NCI-H2081 (cell line): Measurements from ENCODE around the gene BNC2.

Experiments used
- DNase-seq, 2 experiments: peaks; one replicate each; lab custom pipeline; 2025; lab: John Stamatoyannopoulos, UW

The BNC2 gene

DNA sequence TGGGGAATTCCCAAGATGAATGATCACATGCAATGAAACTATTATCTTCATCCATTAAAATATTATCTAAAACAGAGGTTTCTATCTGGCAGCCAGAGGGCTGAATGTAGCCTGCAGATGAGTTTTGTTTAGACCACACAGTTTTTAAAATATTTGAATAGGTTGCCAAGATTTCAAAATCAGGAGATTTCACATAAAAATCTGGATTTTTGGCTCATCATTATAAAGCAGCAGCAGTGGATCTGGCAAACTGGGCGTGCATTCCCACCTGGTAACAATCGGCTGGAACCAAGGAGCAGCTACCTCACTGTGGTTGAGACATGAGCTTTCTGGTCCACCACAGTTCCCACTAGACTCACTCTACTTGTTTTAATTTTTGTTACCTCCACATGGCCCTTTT lies 155.1 kb downstream of the BNC2 start:
- no peak for DNase-seq

DNA sequence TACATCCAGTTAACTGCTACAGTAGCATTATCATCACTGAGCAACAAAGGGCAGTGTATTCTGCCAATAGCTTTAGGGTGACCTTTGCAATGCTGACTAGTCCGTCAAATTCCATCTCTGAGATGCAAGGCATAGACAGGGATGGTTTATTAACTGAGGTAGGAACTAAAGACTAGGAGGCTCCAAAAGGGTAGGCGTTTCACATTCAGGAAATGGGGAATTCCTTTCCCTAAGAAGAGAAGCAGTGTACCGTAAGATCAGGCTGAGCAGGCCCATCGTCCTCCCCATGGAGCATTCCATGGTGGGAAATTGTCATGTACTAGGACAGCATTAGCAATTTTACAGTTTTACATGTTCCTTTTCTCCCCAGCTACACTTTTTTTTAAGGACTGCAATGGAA lies 157.7 kb downstream of the BNC2 start:
- no peak for DNase-seq

DNA sequence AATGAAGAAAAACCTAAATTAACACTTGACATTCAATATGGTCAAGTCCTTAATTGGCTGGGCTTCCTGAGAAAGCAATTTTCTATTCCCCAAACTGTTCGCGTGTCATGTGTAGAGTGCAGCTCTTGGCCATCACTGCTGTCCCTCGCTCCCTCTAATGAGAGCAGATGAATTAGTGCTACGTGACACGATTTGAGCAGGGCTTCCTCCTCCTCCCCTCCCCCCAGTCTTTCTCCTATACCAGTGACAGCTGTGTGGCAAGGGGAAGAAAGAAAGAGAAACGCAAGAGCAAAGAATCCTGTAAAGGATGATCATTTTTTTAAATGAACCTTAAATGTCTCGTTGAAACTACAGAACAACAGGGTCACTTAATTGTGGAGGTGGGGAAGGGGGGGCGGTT lies 159.6 kb downstream of the BNC2 start:
- DNase-seq = no peak

DNA sequence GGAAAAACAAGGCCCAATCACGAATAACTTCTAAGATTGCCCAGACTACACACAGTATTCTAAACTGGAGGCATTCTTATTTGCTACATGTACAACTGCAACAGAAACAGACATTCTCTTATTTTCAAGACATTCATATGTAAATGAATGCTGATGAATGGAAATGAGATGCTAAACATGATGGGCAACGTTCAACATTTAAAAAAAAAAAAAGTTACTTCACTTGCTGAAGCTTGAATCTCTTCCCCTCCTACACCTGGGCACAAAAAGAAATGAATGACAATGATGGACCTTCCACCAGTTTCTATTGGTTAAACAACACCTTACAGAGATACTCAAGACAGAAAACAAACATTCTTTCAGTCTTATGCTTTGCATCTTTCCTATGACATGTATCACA lies 160.5 kb downstream of the BNC2 start:
- no peak for DNase-seq

DNA sequence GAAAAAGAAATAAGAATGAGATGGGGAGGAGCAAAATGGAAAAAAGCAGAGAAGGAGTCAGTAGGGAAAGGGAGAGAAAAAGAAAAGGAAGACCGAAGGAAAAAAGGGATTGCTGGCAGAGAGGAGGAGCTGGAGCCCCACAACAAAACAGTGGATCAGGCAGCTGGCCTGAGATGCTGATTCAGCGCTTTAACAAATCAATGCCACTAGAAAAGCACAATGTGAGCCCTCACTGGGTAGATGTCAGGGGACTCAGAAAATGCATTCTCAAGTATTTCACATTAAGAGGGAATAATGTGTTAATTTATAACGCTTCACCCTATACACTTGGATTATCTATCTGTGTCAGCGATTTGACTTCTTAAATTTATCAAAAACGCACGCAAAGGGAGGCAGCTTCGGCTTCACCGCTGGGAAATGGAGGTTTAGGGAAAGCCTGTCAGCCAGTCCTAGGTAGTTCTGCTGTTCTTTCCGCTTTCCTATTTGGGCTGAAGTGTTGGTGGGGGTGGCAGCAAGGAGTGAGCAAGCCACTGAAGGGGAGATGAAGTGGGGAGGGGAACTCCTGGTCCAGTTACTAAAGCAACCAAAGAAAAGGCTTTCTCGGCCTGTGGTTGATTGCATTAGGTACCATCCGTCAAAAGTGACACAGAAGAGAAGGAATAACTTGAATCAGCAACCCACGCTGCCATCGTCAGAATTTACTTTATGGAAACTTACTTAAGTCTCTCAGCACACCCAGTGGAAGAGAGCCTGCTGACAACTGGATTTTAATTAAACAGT lies 161.6 kb downstream of the BNC2 start:
- DNase-seq = no peak

DNA sequence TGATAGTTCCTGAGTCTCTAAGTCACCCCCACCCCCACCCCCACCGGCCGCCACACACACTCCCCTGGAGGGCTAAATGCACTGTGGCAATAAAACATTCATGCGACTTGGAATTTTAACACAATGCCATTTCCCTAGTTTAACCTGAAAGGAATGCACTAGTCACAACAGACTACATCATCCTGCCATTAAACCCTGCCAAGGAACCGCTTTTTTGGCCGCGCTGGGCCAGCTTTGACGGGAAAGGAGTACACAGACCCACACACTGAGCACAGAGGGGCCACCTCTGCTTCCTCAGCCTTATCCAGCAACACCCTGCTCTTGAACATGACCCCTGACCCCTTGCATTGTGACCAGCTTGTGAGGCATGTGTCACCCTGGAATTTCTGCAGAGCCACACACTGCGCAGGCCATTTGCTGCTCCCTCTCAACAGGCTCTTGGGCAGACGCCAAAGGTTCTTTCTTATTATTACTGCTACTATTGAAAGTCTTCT lies 165.3 kb downstream of the BNC2 start:
- no peak for DNase-seq

DNA sequence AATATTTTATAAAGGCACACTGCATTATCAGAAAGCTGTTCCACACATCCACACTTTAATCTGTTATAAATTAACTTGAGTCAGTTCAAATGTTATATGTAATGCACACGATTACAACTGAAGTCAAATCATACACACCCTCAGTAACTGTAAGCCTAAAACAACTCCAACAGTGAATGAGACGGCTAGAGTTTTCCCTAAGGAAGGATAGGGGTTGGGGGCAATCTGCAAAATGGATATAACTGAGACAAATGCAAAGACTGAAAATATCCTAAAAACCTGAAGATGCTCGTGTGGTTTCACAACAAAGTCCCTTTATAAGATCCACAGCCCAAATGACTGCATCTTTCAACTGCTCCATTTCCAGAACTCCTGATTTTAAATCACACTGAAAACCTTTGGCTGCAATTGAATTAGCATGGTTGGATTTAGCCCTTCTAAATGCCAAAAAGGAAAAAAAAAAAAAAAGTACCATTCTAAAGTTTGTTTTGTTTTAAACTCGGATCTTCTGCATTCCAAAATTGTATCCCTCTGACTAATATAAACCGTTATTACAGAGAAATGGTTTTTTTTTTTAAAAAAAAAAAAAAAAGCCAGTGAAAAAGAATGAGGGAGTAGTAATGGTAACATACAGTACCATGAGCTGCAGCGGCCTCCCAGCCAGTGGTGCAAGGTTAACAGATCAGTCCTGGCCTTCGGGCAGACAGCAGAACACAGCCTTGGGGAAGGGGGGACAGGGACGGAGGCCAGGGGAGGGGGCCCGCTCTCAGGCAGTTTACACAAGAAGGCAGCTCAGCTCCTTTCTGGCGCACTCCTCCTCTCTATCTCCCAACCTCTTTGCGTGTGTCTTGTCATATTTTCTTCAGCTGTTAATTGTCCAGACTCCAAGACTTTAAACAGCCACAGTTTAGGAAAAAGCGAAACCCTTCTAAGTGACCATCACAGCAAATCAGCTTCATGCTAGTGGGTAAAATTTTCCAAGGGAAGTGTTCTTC lies 166.1 kb downstream of the BNC2 start:
- DNase-seq = no peak

DNA sequence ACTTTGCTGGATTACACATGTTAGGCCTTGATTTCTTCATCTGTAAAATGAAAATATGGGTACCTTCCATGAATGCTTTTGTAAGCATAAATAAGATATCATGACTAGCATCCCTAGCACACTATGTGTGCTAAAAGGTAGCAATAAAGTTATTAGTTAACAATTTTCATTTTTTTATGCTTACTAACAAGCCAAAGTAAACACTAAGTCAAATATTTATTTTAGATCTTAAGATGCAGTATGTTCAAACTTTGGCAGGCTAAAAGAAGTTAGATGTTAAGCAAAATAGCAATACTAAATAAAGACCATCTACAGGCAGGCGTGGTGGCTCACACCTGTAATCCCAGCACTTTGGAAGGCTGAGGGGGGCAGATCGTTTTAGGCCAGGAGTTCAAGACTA lies 169.1 kb downstream of the BNC2 start:
- DNase-seq = no peak

DNA sequence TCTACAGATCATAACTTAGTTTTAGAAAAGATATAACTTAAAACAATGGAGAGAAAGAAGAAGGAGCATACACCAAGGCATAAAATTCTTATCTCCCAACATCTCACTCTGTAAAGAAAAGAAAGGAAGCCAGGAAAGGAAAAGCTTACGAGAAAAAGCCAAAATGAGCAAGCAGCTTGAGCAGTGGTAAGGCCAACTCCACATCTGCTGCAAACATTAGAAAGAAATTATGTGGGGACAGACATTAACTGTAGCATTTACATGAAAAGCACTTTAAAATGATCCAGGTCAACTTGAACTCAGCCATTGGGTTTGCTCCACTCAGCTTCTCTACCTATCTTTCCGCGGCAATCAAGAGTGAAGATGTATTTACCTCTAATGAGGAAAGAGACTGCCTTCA lies 176.9 kb downstream of the BNC2 start:
- no peak for DNase-seq

DNA sequence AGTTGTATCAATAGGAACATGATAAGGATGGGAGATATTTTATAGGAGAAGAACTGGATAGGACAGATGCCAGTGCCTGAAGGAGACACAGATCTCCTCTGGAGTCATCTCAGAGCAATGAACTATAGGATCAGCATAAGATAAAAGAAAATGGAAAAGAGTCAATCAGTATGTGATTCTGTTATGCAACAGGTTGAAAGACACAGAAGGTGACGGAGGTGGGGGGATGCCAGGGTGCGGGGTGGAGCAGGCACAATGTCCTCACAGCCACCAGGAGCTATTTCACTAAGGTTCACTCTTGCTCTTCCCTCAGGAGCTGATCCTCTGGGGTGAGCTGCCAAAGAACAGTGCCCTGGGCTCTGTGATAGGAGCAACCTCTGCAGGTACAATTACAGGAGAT lies 179.8 kb downstream of the BNC2 start:
- DNase-seq = no peak

DNA sequence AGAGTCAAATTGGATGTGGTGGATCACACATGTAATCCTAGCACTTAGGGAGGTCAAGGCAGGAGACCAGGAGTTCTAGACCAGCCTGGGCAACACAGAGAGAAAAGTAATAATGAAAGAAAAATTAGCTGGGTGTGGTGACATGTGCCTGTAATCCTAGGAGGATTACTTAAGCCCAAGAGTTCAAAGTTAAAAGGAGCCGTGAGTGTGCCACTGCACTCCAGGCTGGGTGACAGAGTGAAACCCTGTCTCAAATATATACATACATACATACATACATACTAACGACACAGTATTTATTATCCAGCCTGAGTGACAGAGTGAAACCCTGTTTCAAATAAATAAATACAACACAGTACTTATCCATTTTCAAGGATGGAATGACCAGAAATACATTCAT lies 180.3 kb downstream of the BNC2 start:
- no peak for DNase-seq

DNA sequence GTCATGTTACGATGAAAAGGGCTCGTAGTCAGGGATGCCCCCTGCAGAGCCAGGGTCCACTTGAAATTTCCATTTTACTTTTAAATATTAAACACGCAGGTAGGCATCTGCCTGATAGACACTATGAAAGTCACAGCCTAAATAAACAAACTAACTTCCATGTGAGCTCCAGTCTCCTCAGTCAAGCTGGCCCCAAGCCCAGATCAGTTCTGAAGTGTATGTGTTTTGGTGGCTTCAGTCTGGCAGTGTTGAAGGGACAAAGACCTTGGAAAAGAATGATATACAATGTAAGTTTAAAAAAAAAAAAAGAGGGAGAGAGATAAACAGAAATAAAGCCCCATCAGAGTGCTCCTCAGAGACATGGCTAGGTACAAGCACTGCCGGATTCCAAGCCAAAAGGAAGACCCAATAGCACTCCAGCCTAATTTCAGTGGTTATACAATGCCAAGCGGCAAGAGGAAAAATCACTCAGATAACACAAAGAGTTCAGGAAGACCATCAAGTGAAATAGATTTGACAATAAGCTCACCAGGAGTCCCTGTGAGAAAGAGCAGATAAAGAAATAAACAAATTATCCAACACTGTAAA lies 181.0 kb downstream of the BNC2 start:
- peak in 1 of 2 experiments; percentile 59 for DNase-seq

DNA sequence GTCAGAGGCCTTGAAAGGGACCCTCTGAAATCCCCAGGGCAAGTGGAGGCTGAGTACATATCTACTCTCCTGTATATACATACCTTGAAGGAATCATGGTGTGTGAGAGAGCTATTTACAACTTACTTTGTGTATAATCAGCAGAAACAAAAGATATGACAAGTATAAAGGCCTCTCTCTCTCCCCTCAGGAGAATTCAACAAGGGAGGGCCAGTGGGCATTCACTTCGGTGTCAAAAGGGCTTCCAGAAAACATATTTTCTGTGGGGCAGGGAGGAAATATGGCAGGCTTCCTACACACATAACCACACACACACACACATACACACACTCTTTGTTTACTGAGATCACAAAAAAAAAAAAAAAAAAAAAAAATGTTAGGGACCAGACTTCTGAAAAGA lies 181.7 kb downstream of the BNC2 start:
- no peak for DNase-seq

DNA sequence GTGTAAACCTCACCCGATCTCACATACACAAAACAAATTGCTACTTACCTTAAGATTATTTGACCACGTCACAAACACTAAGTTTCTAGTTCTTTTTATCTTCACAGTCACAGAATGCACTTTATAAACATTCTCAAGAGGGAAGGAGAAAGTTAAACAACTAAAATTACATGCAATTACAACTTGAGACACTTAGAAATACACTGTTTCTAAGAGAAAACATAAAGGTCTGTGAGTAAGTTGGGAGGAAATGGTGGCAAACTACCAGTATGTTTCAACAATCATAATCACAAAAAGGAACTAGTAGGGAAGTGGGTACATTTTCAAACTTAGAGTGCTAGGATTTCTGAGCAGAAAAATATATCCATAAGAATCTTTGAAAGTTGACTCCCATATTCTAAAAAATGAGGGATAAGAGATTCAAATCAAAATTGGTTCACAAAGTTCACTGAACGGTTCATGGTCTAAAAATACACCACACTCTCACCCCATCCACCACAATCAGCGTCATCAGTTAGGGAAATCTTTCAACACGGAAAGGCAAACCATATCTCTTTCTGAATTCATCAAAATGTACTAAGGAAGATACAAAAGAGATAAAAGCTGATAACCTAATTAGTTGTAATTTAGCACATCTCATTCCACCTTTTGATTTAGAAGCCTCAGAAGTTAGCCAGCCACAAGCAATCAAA lies 182.6 kb downstream of the BNC2 start:
- no peak for DNase-seq

DNA sequence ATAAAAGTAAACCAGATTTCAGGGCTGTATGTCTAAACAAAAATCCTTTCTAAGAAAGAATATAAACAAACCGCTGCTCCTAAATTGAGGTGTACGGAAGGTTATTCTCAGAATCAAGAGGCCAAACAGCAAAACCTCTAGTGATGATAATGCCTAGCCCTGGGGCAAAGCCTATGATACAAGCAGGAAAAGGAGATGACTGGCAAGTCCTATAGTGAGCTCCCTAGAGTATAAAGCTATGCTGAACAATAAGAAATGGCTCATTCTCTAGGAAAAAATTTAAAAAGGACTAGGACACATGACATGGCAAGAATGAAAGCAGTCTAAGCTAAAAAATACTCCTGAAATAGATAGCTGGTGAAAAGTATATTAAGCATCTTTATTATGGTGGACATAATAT lies 187.1 kb downstream of the BNC2 start:
- DNase-seq = no peak

DNA sequence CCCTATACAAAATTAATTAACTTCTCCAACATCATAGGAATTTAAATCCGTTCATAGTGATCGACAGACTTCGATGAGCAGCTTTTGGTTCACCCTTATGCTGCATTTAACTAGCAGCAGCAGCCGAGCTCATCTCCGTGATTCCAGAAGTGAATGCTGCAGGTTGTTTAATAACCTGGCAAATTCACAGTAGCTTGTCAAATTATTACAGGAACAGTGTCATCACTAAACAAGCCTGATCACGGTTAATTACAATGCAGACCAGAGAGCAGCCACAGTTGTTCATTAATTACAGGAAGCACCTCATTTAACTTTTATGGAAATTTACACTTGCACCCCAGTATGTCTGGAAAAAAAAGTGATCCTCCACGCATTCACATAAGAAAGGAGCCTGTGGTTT lies 188.2 kb downstream of the BNC2 start:
- no peak for DNase-seq

DNA sequence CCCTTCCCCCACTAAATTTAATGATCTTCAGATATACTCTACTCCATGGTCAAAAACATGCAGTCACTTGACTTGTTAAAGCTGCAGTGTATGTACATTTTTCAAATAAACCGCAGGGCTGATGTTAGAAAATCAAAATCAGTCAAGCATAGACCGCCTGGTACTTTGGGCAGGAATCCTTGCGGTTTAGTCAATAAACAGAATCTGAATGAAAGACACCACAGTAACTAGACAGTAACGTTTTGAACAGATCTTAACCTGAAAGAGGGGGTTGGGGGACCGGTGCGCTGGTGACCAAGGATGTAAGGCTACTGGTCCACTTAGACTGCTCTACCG lies 188.8 kb downstream of the BNC2 start:
- no peak for DNase-seq

DNA sequence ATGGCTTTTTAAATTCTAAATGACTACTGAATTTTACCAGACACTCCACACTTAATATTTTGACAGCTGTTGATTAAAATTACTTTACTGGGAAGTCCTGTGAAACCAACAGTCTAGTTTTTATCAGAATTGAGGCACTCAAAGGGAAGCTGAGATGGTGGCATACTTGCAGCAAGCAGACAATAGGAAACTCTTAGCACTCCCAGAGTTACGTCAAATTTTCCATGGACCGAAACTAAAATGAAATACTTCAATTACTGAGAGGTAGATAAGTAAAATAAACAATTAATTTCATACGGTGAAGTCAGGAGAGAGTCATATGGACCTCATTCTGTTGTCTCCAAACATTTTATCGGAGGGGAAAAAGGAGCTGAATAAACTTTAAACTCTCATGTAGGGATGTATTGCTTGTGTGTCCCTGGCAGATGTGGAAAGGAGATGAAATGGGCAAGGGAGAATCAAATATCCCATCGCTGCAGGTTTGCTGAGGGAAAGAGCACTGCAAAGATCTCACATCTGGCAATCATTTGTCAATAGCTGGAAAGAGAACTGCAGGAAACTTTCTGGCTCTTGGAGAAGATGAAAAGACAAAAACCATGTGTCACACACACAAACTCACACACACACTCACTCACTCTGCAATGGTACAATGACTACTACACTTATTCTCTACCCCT lies 189.4 kb downstream of the BNC2 start:
- DNase-seq = no peak

DNA sequence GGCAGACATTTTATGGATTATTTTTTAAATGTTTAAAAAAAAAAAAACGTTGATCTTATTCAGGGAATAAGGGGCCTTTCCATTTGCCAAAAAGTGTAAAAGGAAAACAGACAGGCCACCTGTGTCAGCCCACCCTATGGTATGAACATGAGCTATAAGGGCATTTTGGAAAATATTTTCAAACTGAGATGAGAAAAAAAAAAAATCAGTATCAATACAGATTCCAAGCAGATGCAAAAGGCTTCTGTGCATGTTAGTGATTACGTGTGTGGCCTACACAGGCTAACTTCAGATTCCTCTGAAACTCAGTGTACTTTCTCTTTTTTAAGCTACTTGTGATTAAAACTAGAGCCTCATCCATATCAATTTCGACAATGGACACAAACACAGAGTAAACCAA lies 189.9 kb downstream of the BNC2 start:
- DNase-seq = no peak

DNA sequence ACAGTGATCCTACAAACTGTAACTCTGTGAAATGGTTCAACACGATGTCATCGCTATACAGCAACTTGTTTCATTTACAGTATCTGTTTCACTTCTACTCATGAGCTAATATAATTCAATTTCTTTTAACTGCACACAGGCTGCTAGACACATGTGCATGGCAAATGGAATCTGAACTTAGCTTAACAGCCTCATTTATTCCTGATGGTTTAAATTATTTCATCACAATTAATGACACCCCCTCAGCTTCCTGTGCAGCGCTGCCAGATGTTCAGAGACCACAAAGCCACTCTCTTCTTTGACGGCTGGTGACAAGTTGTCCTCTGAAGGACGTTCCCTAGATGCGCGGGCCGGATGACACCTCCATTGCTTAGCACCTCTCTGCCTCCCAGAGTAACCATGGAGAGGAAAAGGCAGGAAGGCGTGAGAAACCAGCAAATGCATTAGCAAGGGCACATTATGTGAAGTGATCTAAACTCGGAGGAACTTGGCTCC lies 191.1 kb downstream of the BNC2 start:
- no peak for DNase-seq

DNA sequence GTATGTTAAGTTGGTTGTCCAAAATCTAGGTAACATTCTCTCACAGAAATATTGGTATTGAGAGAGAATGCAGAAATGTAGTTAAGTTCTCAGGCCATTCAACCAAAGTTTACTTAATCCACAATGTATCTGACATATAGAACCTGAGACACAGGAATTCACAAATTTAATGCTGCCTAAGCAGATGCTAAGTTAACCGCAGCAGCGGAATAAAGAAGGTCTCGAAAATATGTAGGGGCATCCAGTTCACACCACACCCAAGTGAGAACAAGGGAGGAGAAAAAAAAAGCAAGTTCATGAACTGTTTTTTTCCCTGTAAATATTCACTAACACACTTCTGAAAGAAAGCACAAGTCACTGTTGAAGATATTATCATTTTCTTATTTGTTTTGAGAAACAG lies 194.0 kb downstream of the BNC2 start:
- no peak for DNase-seq
